Measurements from ENCODE around the gene SLC25A41. TPM values are rescaled to one million over a fixed set of nuclear protein-coding genes. Genes with fewer than 3 reads are reported as not detected.

Gene SLC25A41
- total RNA-seq, 1 donor from 2014 or later: 0.49 TPM

Small RNA genes lying within 50 kb of the gene (small RNA-seq; reads per million reads assigned to genes)
- gene MIR6790 (ENCODE audit: low replicate concordance): not detected
- gene MIR6885 (ENCODE audit: low replicate concordance): not detected

Other genes with a start within 250 kb of the SLC25A41 start
- gene MLLT1, start 153.8 kb downstream of the SLC25A41 start, total RNA-seq: 5.6 TPM
- gene ACER1, start 100.2 kb downstream of the SLC25A41 start, total RNA-seq: 4.0 TPM
- gene CLPP, start 72.2 kb downstream of the SLC25A41 start, total RNA-seq: 17.1 TPM
- gene ALKBH7, start 61.0 kb downstream of the SLC25A41 start, total RNA-seq: 31.0 TPM
- gene PSPN, start 57.8 kb downstream of the SLC25A41 start, total RNA-seq: 0.59 TPM
- 23.9 TPM for gene GTF2F1, start 40.6 kb downstream of the SLC25A41 start, total RNA-seq
- gene KHSRP, start 9.0 kb downstream of the SLC25A41 start, total RNA-seq: 100 TPM
- 14.3 TPM for gene SLC25A23, start 26.0 kb upstream of the SLC25A41 start, total RNA-seq
- 9.8 TPM for gene CRB3, start 30.5 kb upstream of the SLC25A41 start, total RNA-seq
- 0.69 TPM for gene DENND1C, start 48.0 kb upstream of the SLC25A41 start, total RNA-seq
- gene TUBB4A, start 68.5 kb upstream of the SLC25A41 start, total RNA-seq: 0.49 TPM
- gene TNFSF9, start 97.3 kb upstream of the SLC25A41 start, total RNA-seq: 0.69 TPM
- 0.30 TPM for gene CD70, start 157.4 kb upstream of the SLC25A41 start, total RNA-seq
- 0.59 TPM for gene TNFSF14, start 236.4 kb upstream of the SLC25A41 start, total RNA-seq